Stimulated activated CD4-positive, alpha-beta T cell treated with anti-CD3 and anti-CD28 coated beads, Interleukin-4, amount 100 ng/mL, for 24 hours (primary cell): ENCODE measurements around the gene XKR7.

Experiments
- DNase-seq: peaks from one replicate; pipeline ENCODE4 v3.0.0-alpha.2; 2020

The XKR7 gene

GRCh38 chr20:31945319-31945718 is 22.6 kb upstream of the XKR7 start:
- DNase-seq = no peak

- no peak for DNase-seq
Measured at GRCh38 chr20:31945785-31946184, 22.2 kb upstream of the XKR7 start.

DNA sequence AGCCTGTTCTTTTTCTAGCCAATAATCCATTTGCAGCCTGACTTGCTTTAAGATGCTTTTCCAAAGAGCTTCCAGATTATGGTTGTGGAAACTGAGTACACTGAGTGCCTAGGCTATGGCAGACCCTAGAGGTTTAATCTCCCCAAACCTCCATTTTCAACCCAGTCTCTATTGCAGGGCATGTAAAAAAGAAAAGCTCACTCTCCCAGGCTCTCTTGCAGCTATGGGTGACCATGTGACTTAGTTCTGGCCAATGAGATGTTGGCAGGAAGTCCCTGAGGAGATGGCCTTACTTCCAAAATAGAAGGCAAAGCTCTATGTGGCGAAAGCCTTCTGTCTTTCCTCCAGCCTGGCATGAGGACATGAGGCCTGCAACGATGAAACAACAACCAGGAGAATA is 19.9 kb upstream of the XKR7 start:
- DNase-seq = no peak

GRCh38 chr20:31949877-31950646 is 17.9 kb upstream of the XKR7 start:
- DNase-seq = no peak

GRCh38 chr20:31951203-31951529 is 16.8 kb upstream of the XKR7 start:
- DNase-seq = no peak

GRCh38 chr20:31951530-31952453 is 16.2 kb upstream of the XKR7 start, which contains the start of gene PDRG1:
Gene PDRG1, minus strand, starts transcription at chr20:31952046. Its CDS starts 85 bp downstream, at chr20:31951961.
- peak; percentile 97 for DNase-seq

GRCh38 chr20:31953556-31954148 is 14.3 kb upstream of the XKR7 start:
- no peak for DNase-seq

DNA sequence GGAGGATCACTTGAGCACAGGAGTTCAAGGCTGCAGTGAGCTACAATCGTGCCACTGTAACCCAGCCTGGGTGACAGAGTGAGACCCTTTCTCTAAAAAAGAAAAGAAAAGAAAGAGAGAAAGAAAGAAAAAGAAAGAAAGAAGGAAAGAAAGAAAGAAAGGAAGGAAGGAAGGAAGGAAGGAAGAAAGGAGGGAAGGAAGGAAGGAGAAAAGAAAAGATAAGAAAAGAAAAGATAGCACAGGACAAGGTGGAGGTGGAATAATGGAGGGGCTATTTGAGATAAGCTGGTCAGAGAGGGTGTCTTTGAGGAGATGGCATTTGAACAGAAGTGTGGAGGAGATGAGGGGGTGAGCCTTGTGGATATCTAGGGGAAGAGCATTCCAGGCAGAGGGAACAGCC is 13.5 kb upstream of the XKR7 start:
- DNase-seq = no peak

- DNase-seq = no peak
Measured at GRCh38 chr20:31956556-31957526, 11.1 kb upstream of the XKR7 start.

DNA sequence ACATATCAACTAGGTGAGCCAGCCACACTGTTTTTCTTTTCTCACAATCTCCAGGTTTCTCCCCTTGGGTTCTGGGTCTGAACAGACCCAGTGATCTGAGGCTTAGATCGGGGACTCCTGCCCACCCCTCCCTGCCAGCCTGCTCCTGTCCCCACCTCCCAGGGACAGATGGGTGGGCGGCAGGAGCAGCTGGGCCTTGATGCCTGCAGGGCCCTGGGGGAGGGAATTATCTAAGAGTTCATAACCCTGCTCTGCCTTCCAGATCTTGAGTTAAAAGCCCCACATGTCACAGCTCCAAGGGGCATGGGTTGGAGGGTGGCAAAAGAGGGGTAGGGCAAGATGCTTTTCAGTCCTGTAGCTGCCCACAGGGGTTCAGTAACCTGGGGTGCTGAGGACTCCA is 5.2 kb upstream of the XKR7 start:
- no peak for DNase-seq

DNA sequence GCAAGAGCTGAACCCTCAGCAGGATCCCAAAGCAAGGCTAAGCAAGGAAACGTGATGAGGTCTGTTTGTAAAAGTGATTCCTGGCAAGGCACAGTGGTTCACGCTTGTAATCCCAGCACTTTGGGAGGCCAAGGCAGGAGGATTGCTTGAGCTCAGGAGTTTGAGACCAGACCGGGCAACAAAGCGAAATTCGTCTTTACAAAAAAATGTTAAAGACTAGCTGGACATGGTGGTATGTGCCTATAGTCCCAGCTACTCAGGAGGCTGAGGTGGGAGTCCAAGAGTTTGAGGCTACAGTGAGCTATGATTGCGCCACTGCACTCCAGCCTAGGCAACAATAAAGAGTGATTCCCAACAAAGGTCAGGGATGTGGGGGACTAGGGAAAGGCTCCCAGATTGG is 4.1 kb upstream of the XKR7 start:
- DNase-seq = no peak

DNA sequence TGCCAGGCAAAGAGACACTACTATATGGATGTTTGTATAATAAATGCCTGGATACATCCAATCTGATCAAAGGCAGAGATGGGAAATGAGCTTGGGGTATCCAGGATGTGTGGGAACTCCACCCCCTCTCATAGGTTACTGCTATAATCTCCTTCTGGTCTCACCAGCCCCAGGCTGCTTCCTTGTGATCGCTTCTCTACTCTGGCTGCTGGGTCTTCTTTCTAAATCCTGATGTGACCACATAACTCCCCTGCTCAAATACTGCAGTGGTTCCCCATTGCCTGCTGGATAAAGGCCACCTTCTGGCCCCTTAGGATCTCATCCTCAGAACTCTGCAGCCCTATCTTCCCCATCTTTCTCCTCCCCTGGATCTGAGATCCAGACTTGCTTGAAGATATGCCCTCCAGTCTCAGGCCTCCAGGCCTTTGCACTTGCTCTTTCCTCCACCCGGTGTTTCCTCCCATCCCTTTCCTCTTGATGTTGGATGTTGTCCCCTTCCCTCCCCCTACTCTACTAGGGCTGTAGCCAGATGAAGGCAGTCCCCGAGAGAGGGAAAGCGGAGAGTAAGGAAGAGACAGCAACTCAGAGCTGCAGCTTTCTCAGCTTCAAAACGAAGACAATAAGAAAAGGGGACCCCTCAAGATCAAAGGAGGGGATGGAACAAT is 828 bp upstream of the XKR7 start:
- no peak for DNase-seq

GRCh38 chr20:31968291-31969126 is 558 bp downstream of the XKR7 start:
- DNase-seq = peak; percentile 78

DNA sequence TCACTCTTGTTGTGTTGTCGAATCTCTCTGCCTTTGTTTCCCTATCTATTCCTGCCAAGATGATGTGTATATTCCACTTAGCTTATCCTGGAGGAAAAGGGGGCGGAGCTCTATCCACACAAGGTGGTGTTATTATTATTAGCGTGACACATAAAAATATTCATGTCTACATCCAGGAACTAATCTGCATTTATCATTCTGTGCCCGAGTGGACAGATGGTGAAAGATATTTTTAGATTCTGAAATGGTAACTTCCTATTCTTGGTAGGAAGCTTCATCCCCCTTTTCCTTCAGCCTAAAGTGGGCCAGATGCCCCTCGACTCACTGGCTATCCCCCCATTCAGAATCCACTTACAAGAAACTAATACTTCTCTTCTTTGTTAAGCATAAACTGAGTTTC is 2.0 kb downstream of the XKR7 start:
- DNase-seq = no peak

DNA sequence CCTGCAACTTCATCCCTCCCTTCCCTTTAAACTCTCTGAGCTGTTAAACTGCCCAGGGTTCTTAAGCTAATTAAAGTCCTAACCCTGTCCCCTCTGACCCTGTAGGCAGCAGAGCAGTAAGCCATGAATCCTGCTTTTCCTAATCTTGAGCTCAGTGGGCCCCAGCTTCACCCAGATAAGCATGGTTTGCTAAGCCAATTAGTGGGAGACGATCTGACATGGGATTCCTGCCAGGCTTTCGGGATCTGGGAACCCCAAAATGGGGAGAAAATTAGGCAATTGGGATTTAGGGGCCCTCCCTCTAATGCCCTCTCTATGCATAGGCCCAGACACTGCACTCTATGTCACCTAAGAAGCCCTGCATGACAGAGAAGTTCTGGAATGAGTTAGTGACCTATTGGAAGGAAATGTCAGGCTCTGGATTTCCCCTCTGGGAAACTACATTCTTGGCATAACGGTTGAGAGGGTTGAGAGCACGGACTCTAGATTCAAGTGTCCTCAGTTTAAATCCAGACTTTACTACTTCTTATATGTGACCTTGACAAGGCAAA is 4.6 kb downstream of the XKR7 start:
- no peak for DNase-seq

- DNase-seq = no peak
Measured at GRCh38 chr20:31974296-31974695, 6.3 kb downstream of the XKR7 start.

- DNase-seq = no peak
Measured at GRCh38 chr20:31974951-31975487, 7.1 kb downstream of the XKR7 start.

DNA sequence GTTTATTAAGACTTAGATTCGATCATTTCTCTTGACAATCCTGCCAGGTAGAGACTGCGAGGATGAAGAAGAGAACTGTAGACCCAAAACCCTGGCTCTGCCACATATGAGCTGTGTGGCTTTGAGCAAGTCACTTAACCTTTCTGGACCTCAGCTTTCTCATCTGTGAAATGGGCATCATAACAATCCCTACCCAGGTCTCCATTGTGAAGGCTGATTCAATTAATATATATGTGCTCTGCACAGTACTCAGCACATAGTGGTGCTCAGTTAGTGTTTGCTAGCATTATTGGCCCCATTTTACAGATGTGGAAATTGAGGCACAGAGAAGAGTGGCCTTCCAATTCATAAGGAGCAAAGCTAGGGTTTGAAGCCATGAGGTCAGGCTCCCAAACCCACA is 7.9 kb downstream of the XKR7 start:
- no peak for DNase-seq

GRCh38 chr20:31977080-31977479 is 9.1 kb downstream of the XKR7 start:
- no peak for DNase-seq

- DNase-seq = no peak
Measured at GRCh38 chr20:31979713-31980426, 11.9 kb downstream of the XKR7 start.
